ENCODE results near the gene TPSAB1. TPM values are rescaled to one million over a fixed set of nuclear protein-coding genes. Genes with fewer than 3 reads are reported as not detected.

Gene TPSAB1
- total and polyA plus RNA-seq, 4 donors, result 0.23 to 10.8 (median 1.2) TPM

GRCh38 chr16:1290860-1291575 is 50.5 kb downstream of the TPSAB1 start:
- Histone ChIP-seq H3K9ac (ENCODE audit: low read depth in 1 of 2, low read length in 2 of 2) (no peak overlapping the region), H3K27ac (ENCODE audit: low read depth in 1 of 2, low read length in 2 of 2) (peak overlapping the region; percentile 61 to 64), H3K27me3 (ENCODE audit: control insufficient read depth in 4 of 4, insufficient read depth in 4 of 4, low read length in 3 of 4) (no peaks in the 10 kb centered on the region), H3K4me1 (ENCODE audit: control insufficient read depth in 4 of 4, insufficient read depth in 4 of 4, low read length in 3 of 4) (peaks cover 9 to 25% (median 15%) of the 10 kb centered on the region in 4 donors), H3K4me3 (ENCODE audit: low read depth in 1 of 3, low read length in 3 of 3) (no peak overlapping the region), H3K9me3 (ENCODE audit: control insufficient read depth in 4 of 4, low read length in 3 of 4) (no peaks in the 10 kb centered on the region), H3K36me3 (ENCODE audit: control insufficient read depth in 4 of 4, insufficient read depth in 3 of 4, low read depth in 1 of 4, low read length in 3 of 4) (no peaks in the 10 kb centered on the region)
- DNase-seq (ENCODE audit: low spot score), result no peak
- peak; percentile 45 for TF ChIP-seq REST (IDR thresholded peaks at IDR 0.05)
- no peak for TF ChIP-seq RAD21 (IDR thresholded peaks at IDR 0.05)
- peak; percentile 66 to 67 for TF ChIP-seq HNF4A (conservative IDR thresholded peaks at IDR 0.05)
- no peak for TF ChIP-seq TAF1 (conservative IDR thresholded peaks at IDR 0.05)
- TF ChIP-seq FOXA2 (IDR thresholded peaks at IDR 0.05), result peak; percentile 14
- TF ChIP-seq YY1 (IDR thresholded peaks at IDR 0.05), result peak; percentile 93
- TF ChIP-seq NR2F2 (IDR thresholded peaks at IDR 0.05), result peak; percentile 77
- no peak for TF ChIP-seq HNF4G (IDR thresholded peaks at IDR 0.05)
- no peak for TF ChIP-seq GABPA (IDR thresholded peaks at IDR 0.05 in 1 of 2, conservative IDR thresholded peaks at IDR 0.05 in 1 of 2)
- TF ChIP-seq RXRA (IDR thresholded peaks at IDR 0.05), result peak in 1 of 2 donors; percentile 44
- TF ChIP-seq EGR1 (IDR thresholded peaks at IDR 0.05; ENCODE audit: low read depth in 2 of 2), result no peak
- TF ChIP-seq JUND (IDR thresholded peaks at IDR 0.05), result no peak
- TF ChIP-seq SP1 (IDR thresholded peaks at IDR 0.05), result peak; percentile 62
- no peak for TF ChIP-seq FOXA1 (IDR thresholded peaks at IDR 0.05)
- TF ChIP-seq CTCF (IDR thresholded peaks at IDR 0.05; ENCODE audit: low read depth, low read length, missing input control), result no peak
- no peak for TF ChIP-seq ATF3 (IDR thresholded peaks at IDR 0.05)
- WGBS, result 48% methylated on average over 29 of the region's 29 CpGs

- Histone ChIP-seq H3K9me3 (ENCODE audit: control insufficient read depth in 4 of 4, low read length in 3 of 4) (no peaks in the 10 kb centered on the region), H3K36me3 (ENCODE audit: control insufficient read depth in 4 of 4, insufficient read depth in 3 of 4, low read depth in 1 of 4, low read length in 3 of 4) (no peaks in the 10 kb centered on the region), H3K4me3 (ENCODE audit: low read depth in 1 of 3, low read length in 3 of 3) (no peak overlapping the region), H3K27ac (ENCODE audit: low read depth in 1 of 2, low read length in 2 of 2) (peak overlapping the region; percentile 61 to 64), H3K9ac (ENCODE audit: low read depth in 1 of 2, low read length in 2 of 2) (no peak overlapping the region), H3K27me3 (ENCODE audit: control insufficient read depth in 4 of 4, insufficient read depth in 4 of 4, low read length in 3 of 4) (no peaks in the 10 kb centered on the region), H3K4me1 (ENCODE audit: control insufficient read depth in 4 of 4, insufficient read depth in 4 of 4, low read length in 3 of 4) (peaks cover 9 to 25% (median 15%) of the 10 kb centered on the region in 4 donors)
- WGBS, result 46% methylated on average over 17 of the region's 17 CpGs
- peak in 1 of 2 donors; percentile 22 for TF ChIP-seq RXRA (IDR thresholded peaks at IDR 0.05)
- TF ChIP-seq GABPA (IDR thresholded peaks at IDR 0.05 in 1 of 2, conservative IDR thresholded peaks at IDR 0.05 in 1 of 2), result no peak
- no peak for TF ChIP-seq NR2F2 (IDR thresholded peaks at IDR 0.05)
- no peak for TF ChIP-seq ATF3 (IDR thresholded peaks at IDR 0.05)
- TF ChIP-seq HNF4A (conservative IDR thresholded peaks at IDR 0.05), result no peak
- DNase-seq (ENCODE audit: low spot score), result no peak
Measured at GRCh38 chr16:1291576-1291974, 51.1 kb downstream of the TPSAB1 start.

Other genes with a start within 250 kb of the TPSAB1 start
- gene SSTR5, start 168.0 kb upstream of the TPSAB1 start, total RNA-seq, result not detected
- not detected for gene SSTR5, start 168.0 kb upstream of the TPSAB1 start, polyA plus RNA-seq
- gene C1QTNF8, start 144.5 kb upstream of the TPSAB1 start, total RNA-seq, result not detected
- gene C1QTNF8, start 144.5 kb upstream of the TPSAB1 start, polyA plus RNA-seq, result not detected
- 1 to 10 TPM; 4.2 to 8.5 TPM for gene CACNA1H, start 87.6 kb upstream of the TPSAB1 start, total RNA-seq
- 1 to 10 TPM in 1 of 2 donors, under 1 TPM in 1; 0.21 to 7.9 TPM for gene CACNA1H, start 87.6 kb upstream of the TPSAB1 start, polyA plus RNA-seq
- gene TPSG1, start 15.4 kb upstream of the TPSAB1 start, total RNA-seq, result not detected
- under 1 TPM in 1 of 2 donors, not detected in 1; 0.55 TPM for gene TPSG1, start 15.4 kb upstream of the TPSAB1 start, polyA plus RNA-seq
- under 1 TPM; 0.09 to 0.67 TPM for gene TPSB2, start 10.5 kb upstream of the TPSAB1 start, total RNA-seq
- gene TPSB2, start 10.5 kb upstream of the TPSAB1 start, polyA plus RNA-seq, result 10 to 100 TPM in 1 of 2 donors, under 1 TPM in 1; 0.24 to 12.7 TPM
- gene TPSD1, start 15.4 kb downstream of the TPSAB1 start, total RNA-seq, result under 1 TPM in 1 of 2 donors, not detected in 1; 0.28 TPM
- gene TPSD1, start 15.4 kb downstream of the TPSAB1 start, polyA plus RNA-seq, result under 1 TPM in 1 of 2 donors, not detected in 1; 0.40 TPM
- 10 to 100 TPM; 21.8 to 23.9 TPM for gene UBE2I, start 68.9 kb downstream of the TPSAB1 start, total RNA-seq
- 10 to 100 TPM; 19.4 to 23.2 TPM for gene UBE2I, start 68.9 kb downstream of the TPSAB1 start, polyA plus RNA-seq
- gene BAIAP3, start 92.9 kb downstream of the TPSAB1 start, total RNA-seq, result 1 to 10 TPM; 2.3 to 2.8 TPM
- 1 to 10 TPM; 1.6 to 3.8 TPM for gene BAIAP3, start 92.9 kb downstream of the TPSAB1 start, polyA plus RNA-seq
- gene TSR3, start 111.2 kb downstream of the TPSAB1 start, total RNA-seq, result 10 to 100 TPM; 20.3 to 29.5 TPM
- 10 to 100 TPM; 28.3 to 29.9 TPM for gene TSR3, start 111.2 kb downstream of the TPSAB1 start, polyA plus RNA-seq
- 10 to 100 TPM; 24.4 to 31.4 TPM for gene GNPTG, start 111.2 kb downstream of the TPSAB1 start, total RNA-seq
- gene GNPTG, start 111.2 kb downstream of the TPSAB1 start, polyA plus RNA-seq, result 10 to 100 TPM; 50.7 to 79.6 TPM
- gene UNKL, start 174.0 kb downstream of the TPSAB1 start, total RNA-seq, result 10 to 100 TPM in 1 of 2 donors, 1 to 10 TPM in 1; 7.1 to 14.7 TPM
- 1 to 10 TPM; 3.5 to 6.1 TPM for gene UNKL, start 174.0 kb downstream of the TPSAB1 start, polyA plus RNA-seq
- 1 to 10 TPM; 6.9 to 8.9 TPM for gene UQCC4, start 180.0 kb downstream of the TPSAB1 start, total RNA-seq
- gene UQCC4, start 180.0 kb downstream of the TPSAB1 start, polyA plus RNA-seq, result 10 to 100 TPM; 13.8 to 16.4 TPM
- gene PERCC1, start 190.4 kb downstream of the TPSAB1 start, total RNA-seq, result 1 to 10 TPM in 1 of 2 donors, under 1 TPM in 1; 0.50 to 4.7 TPM
- gene PERCC1, start 190.4 kb downstream of the TPSAB1 start, polyA plus RNA-seq, result not detected
- gene CCDC154, start 203.9 kb downstream of the TPSAB1 start, total RNA-seq, result under 1 TPM in 1 of 2 donors, not detected in 1; 0.42 TPM
- under 1 TPM; 0.18 to 0.39 TPM for gene CCDC154, start 203.9 kb downstream of the TPSAB1 start, polyA plus RNA-seq
- 10 to 100 TPM; 26.1 to 34.4 TPM for gene CLCN7, start 234.3 kb downstream of the TPSAB1 start, total RNA-seq
- 10 to 100 TPM; 13.9 to 36.2 TPM for gene CLCN7, start 234.3 kb downstream of the TPSAB1 start, polyA plus RNA-seq
- under 1 TPM; 0.08 to 0.61 TPM for gene PTX4, start 248.2 kb downstream of the TPSAB1 start, total RNA-seq
- gene PTX4, start 248.2 kb downstream of the TPSAB1 start, polyA plus RNA-seq, result not detected